GM23338 (cell line): ENCODE results near the gene P2RY12. TPM values are rescaled to one million over a fixed set of nuclear protein-coding genes. Genes with fewer than 3 reads are reported as not detected.

Experiments used
- ATAC-seq: fragments of 200-7000 bp; cut with Tn5 transposase; 3 replicates; pipeline ENCODE4 v1.9.1; 2020
- DNase-seq: peaks from one replicate; pipeline ENCODE4 v3.0.0-alpha.2; 2015; ENCODE audit warnings: low spot score
- H2AFZ ChIP-seq: fragments of 200-600 bp; sonication (generic); 2 replicates; pipeline ENCODE4 v1.8.0; 2016; ENCODE audit warnings: antibody characterized with exemption, mild to moderate bottlenecking, moderate library complexity
- H3F3A ChIP-seq: fragments of 200-600 bp; sonication (generic); replicated peaks from 2 replicates; pipeline ENCODE4 v1.8.0; 2017; ENCODE audit warnings: antibody characterized with exemption, mixed run types, low read depth
- H3K27ac ChIP-seq: fragments of 200-600 bp; sonication (generic); 2 replicates; pipeline ENCODE4 v1.6.1; 2016; ENCODE audit warnings: low read depth
- H3K27me3 ChIP-seq: fragments of 200-600 bp; sonication (generic); 2 replicates; pipeline ENCODE4 v1.8.0; 2016; ENCODE audit warnings: mild to moderate bottlenecking, mixed run types, moderate library complexity; ENCODE audit not compliant: insufficient read depth
- H3K36me3 ChIP-seq: fragments of 200-600 bp; sonication (generic); 2 replicates; pipeline ENCODE4 v1.8.0; 2016; ENCODE audit warnings: mild to moderate bottlenecking; ENCODE audit not compliant: insufficient read depth
- H3K4me1 ChIP-seq: fragments of 200-600 bp; sonication (generic); 2 replicates; pipeline ENCODE4 v1.8.0; 2016; ENCODE audit warnings: mild to moderate bottlenecking, moderate library complexity; ENCODE audit not compliant: insufficient read depth
- H3K4me2 ChIP-seq: fragments of 200-600 bp; sonication (generic); 2 replicates; pipeline ENCODE4 v1.7.1; 2017; ENCODE audit warnings: mixed run types
- H3K4me3 ChIP-seq: fragments of 200-600 bp; sonication (generic); 2 replicates; pipeline ENCODE4 v1.6.1; 2016; ENCODE audit warnings: mixed run types
- H3K79me2 ChIP-seq: fragments of 200-600 bp; sonication (generic); replicated peaks from 2 replicates; pipeline ENCODE4 v1.8.0; 2017; ENCODE audit warnings: mild to moderate bottlenecking; ENCODE audit not compliant: insufficient read depth
- H3K9me2 ChIP-seq: fragments of 200-600 bp; sonication (generic); 2 replicates; pipeline ENCODE4 v1.8.0; 2017; ENCODE audit not compliant: insufficient read depth
- H4K20me1 ChIP-seq: fragments of 200-600 bp; sonication (generic); replicated peaks from 2 replicates; pipeline ENCODE4 v1.8.0; 2017; ENCODE audit warnings: mild to moderate bottlenecking; ENCODE audit not compliant: insufficient read depth
- H3K27ac Mint-ChIP-seq: 2 replicates; pipeline ENCODE4 v1.8.0; 2020; ENCODE audit warnings: inconsistent platforms, mild to moderate bottlenecking, moderate library complexity, mixed read lengths
- H3K27me3 Mint-ChIP-seq: 3 replicates; pipeline ENCODE4 v1.8.0; 2022; ENCODE audit warnings: low read depth, mild to moderate bottlenecking, moderate library complexity, mixed read lengths, inconsistent platforms; ENCODE audit not compliant: insufficient read depth, poor library complexity
- H3K36me3 Mint-ChIP-seq: 3 replicates; pipeline ENCODE4 v1.8.0; 2021; ENCODE audit warnings: low read depth, mild to moderate bottlenecking, inconsistent platforms, moderate library complexity, mixed read lengths
- H3K4me1 Mint-ChIP-seq: 3 replicates; pipeline ENCODE4 v1.8.0; 2020; ENCODE audit warnings: mild to moderate bottlenecking, inconsistent platforms, mixed read lengths
- H3K4me3 Mint-ChIP-seq: 3 replicates; pipeline ENCODE4 v1.8.0; 2021; ENCODE audit warnings: moderate library complexity, mild to moderate bottlenecking, inconsistent platforms, mixed read lengths
- H3K9me3 Mint-ChIP-seq: 3 replicates; pipeline ENCODE4 v1.8.0; 2020; ENCODE audit warnings: moderate library complexity, mild to moderate bottlenecking, inconsistent platforms, mixed read lengths
- CREB1 ChIP-seq: fragments of 250-450 bp; sonication (Bioruptor Pico); IDR thresholded peaks from 2 replicates; pipeline ENCODE4 v1.5.0; 2020; ENCODE audit warnings: low read depth, mild to moderate bottlenecking, moderate library complexity
- EZH2 ChIP-seq: fragments of 200-600 bp; sonication (generic); IDR thresholded peaks from one replicate; pipeline ENCODE4 v1.8.0; 2017; ENCODE audit warnings: antibody characterized with exemption, mild to moderate bottlenecking, low read depth; ENCODE audit not compliant: unreplicated experiment
- EZH2phosphoT487 ChIP-seq: fragments of 200-600 bp; sonication (generic); IDR thresholded peaks from one replicate; pipeline ENCODE4 v1.8.1; 2018; ENCODE audit warnings: antibody characterized with exemption; ENCODE audit not compliant: unreplicated experiment
- POLR2AphosphoS5 ChIP-seq: IDR thresholded peaks from 2 replicates; pipeline ENCODE4 v1.6.1; 2016; ENCODE audit warnings: antibody characterized with exemption, low read depth
- STAT1 ChIP-seq: IDR thresholded peaks from one replicate; pipeline ENCODE4 v1.6.1; 2016; ENCODE audit warnings: antibody characterized with exemption; ENCODE audit not compliant: unreplicated experiment
- ZNF114 ChIP-seq: fragments of 250-450 bp; sonication (Bioruptor Pico); IDR thresholded peaks from 2 replicates; pipeline ENCODE4 v1.5.0; 2020; ENCODE audit warnings: mild to moderate bottlenecking, moderate library complexity
- ZNF462 ChIP-seq: fragments of 250-450 bp; sonication (Bioruptor Pico); IDR thresholded peaks from 2 replicates; pipeline ENCODE4 v1.5.0; 2020; ENCODE audit warnings: mild to moderate bottlenecking, moderate library complexity
- polyA plus RNA-seq: library from polyadenylated mRNA; unstranded; fragments of >200 nt; fragmentation: Nextera tagmentation; extraction: Ambion mirVana; gene quantifications from 2 replicates; pipeline ENCODE4 v1.2.1, GENCODE V29; 2016
- total RNA-seq: library from RNA; depleted of rRNA; stranded (reverse); fragments of >200 nt; shearing (Covaris generic); gene quantifications from 2 replicates; pipeline ENCODE4 v1.2.3, GENCODE V29; 2014
- TF ChIP-seq, protein P1 (sequence below), 2 experiments: fragments of 200-600 bp in 1 of 2; sonication (generic) in 1 of 2; conservative IDR thresholded peaks; 2 replicates each; pipeline versions ENCODE4 v1.5.1 to v1.6.1; 2016 to 2017; ENCODE audit warnings: antibody characterized with exemption in 2 of 2, low read depth in 2 of 2, mild to moderate bottlenecking in 2 of 2, moderate library complexity in 1 of 2

P2RY12 gene
- total and polyA plus RNA-seq, 2 experiments from 2014 or later: 1.1 TPM; not detected in 1

GRCh38 chr3:151318991-151319390 lies 65.6 kb downstream of the P2RY12 start (continued):
- TF ChIP-seq ZNF462 (CRISPR knock-in tag): no peak
- no peak for TF ChIP-seq POLR2AphosphoS5
- TF ChIP-seq EZH2phosphoT487: no peak
- no peak for TF ChIP-seq EZH2
- TF ChIP-seq CREB1 (CRISPR knock-in tag): no peak
- no peak for TF ChIP-seq ZNF114 (CRISPR knock-in tag)
- no peak for TF ChIP-seq STAT1

GRCh38 chr3:151318313-151318712 lies 66.2 kb downstream of the P2RY12 start:
- Histone ChIP-seq H3K79me2 (no peaks in the 10 kb centered on the region), H3K4me2 (peak overlapping the region; percentile 8; the same call in 1 of the 2 replicates)
- ATAC-seq: no peak

More at GRCh38 chr3:151318313-151318712, 66.2 kb downstream of the P2RY12 start:
- Histone ChIP-seq H3F3A (no peaks in the 10 kb centered on the region), H3K27ac (no peak overlapping the region), H3K4me3 (no peak overlapping the region), H4K20me1 (no peaks in the 10 kb centered on the region), H3K9me2 (no peaks in the 10 kb centered on the region; the same call in 1 of the 2 replicates), H2AFZ (no peak overlapping the region), H3K36me3 (no peaks in the 10 kb centered on the region), H3K4me1 (peaks cover 34% of the 10 kb centered on the region), H3K27me3 (no peaks in the 10 kb centered on the region)
- Mint-ChIP-seq H3K4me3 (no peak overlapping the region), H3K4me1 (peaks cover 38% of the 10 kb centered on the region), H3K27ac (no peak overlapping the region), H3K9me3 (no peaks in the 10 kb centered on the region), H3K36me3 (peaks cover 4% of the 10 kb centered on the region; the same call in 1 of the 3 replicates), H3K27me3 (no peaks in the 10 kb centered on the region)
- DNase-seq: no peak
- TF ChIP-seq STAT1 (no peak), CREB1 (CRISPR knock-in tag) (no peak)
- TF ChIP-seq, protein P1, sequence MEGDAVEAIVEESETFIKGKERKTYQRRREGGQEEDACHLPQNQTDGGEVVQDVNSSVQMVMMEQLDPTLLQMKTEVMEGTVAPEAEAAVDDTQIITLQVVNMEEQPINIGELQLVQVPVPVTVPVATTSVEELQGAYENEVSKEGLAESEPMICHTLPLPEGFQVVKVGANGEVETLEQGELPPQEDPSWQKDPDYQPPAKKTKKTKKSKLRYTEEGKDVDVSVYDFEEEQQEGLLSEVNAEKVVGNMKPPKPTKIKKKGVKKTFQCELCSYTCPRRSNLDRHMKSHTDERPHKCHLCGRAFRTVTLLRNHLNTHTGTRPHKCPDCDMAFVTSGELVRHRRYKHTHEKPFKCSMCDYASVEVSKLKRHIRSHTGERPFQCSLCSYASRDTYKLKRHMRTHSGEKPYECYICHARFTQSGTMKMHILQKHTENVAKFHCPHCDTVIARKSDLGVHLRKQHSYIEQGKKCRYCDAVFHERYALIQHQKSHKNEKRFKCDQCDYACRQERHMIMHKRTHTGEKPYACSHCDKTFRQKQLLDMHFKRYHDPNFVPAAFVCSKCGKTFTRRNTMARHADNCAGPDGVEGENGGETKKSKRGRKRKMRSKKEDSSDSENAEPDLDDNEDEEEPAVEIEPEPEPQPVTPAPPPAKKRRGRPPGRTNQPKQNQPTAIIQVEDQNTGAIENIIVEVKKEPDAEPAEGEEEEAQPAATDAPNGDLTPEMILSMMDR (conservative IDR thresholded peaks at IDR 0.05; ENCODE audit: low read depth in 2 of 2): no peak
